Nephron progenitor cell (in vitro differentiated cells): Measurements from ENCODE around the gene UBE2Q1.
A peak's percentile ranks its signal among the peaks of the same experiment; 100 is the strongest.

Source experiments
- DNase-seq: peaks from one replicate; pipeline ENCODE4 v3.0.0; 2021
- H3K27ac Mint-ChIP-seq: 2 replicates; pipeline ENCODE4 v1.8.0; 2021; ENCODE audit warnings: mild to moderate bottlenecking, moderate library complexity, mixed read lengths
- H3K27me3 Mint-ChIP-seq: 2 replicates; pipeline ENCODE4 v1.8.0; 2021; ENCODE audit warnings: mild to moderate bottlenecking, low read depth, mixed read lengths; ENCODE audit not compliant: poor library complexity
- H3K36me3 Mint-ChIP-seq: 2 replicates; pipeline ENCODE4 v1.8.0; 2021; ENCODE audit warnings: low read depth, mixed read lengths
- H3K4me1 Mint-ChIP-seq: 2 replicates; pipeline ENCODE4 v1.8.0; 2021; ENCODE audit warnings: mixed read lengths
- H3K4me3 Mint-ChIP-seq: 2 replicates; pipeline ENCODE4 v1.8.0; 2021; ENCODE audit warnings: mild to moderate bottlenecking, moderate library complexity, mixed read lengths
- H3K9me3 Mint-ChIP-seq: 2 replicates; pipeline ENCODE4 v1.8.0; 2021; ENCODE audit warnings: mild to moderate bottlenecking, moderate library complexity, mixed read lengths
- TF ChIP-seq, protein P1 (sequence below): fragments of 200-600 bp; sonication (generic); IDR thresholded peaks from 2 replicates; pipeline ENCODE4 v1.5.0; 2021; ENCODE audit warnings: antibody characterized with exemption

The UBE2Q1 gene

GRCh38 chr1:154575147-154575927, 16.9 kb upstream of the UBE2Q1 start:
- Mint-ChIP-seq H3K27ac (peak overlapping the region; percentile 22), H3K36me3 (peaks cover 5% of the 10 kb centered on the region), H3K9me3 (no peaks in the 10 kb centered on the region), H3K4me3 (no peak overlapping the region), H3K4me1 (peaks cover 38% of the 10 kb centered on the region), H3K27me3 (peaks cover 16% of the 10 kb centered on the region)
- no peak for DNase-seq
- TF ChIP-seq, protein P1, sequence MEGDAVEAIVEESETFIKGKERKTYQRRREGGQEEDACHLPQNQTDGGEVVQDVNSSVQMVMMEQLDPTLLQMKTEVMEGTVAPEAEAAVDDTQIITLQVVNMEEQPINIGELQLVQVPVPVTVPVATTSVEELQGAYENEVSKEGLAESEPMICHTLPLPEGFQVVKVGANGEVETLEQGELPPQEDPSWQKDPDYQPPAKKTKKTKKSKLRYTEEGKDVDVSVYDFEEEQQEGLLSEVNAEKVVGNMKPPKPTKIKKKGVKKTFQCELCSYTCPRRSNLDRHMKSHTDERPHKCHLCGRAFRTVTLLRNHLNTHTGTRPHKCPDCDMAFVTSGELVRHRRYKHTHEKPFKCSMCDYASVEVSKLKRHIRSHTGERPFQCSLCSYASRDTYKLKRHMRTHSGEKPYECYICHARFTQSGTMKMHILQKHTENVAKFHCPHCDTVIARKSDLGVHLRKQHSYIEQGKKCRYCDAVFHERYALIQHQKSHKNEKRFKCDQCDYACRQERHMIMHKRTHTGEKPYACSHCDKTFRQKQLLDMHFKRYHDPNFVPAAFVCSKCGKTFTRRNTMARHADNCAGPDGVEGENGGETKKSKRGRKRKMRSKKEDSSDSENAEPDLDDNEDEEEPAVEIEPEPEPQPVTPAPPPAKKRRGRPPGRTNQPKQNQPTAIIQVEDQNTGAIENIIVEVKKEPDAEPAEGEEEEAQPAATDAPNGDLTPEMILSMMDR: no peak

DNA sequence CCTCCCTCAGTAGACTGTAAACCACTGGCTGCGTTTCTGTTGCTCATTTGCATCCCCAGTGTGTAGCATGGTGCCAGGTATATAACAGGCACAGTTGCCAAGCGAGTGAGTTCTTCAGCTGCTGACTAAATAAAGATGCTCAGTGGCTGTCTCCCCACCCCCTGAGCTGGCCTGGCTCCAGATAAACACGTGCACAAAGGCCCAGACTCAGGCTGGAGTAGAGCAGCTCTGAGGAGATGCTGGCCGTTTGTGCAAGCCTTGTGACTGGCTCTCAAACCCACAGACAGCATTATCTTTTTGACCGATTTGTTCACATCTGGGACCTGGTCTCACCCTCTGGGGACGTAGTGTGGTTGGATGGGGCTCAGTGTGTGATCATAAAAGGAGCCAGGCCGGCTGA, 16.3 kb upstream of the UBE2Q1 start:
- peaks cover 21% of the 10 kb centered on the region for H3K27me3 Mint-ChIP-seq
- TF ChIP-seq, protein P1: no peak
- peaks cover 4% of the 10 kb centered on the region for H3K36me3 Mint-ChIP-seq
- DNase-seq: no peak
- no peaks in the 10 kb centered on the region for H3K9me3 Mint-ChIP-seq
- H3K4me3 Mint-ChIP-seq: no peak overlapping the region
- H3K4me1 Mint-ChIP-seq: peaks cover 38% of the 10 kb centered on the region
- H3K27ac Mint-ChIP-seq: peak overlapping the region; percentile 0

DNA sequence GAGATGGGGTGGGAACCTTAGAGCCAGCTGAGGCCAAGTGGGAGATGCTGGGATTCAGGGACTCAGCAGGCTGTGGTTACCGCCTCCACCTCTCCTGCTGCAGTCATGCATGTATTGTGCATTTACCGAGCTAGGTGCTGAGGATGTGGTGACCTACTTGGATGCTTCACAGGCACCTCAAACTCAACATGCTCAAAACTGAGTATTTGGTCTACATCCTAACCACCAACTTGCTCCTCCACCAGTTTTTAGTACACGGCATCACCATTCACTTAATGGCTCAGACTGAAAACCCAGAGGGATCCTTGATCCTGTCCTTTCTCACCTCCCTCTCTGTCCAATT, 14.7 kb upstream of the UBE2Q1 start:
- peaks cover 37% of the 10 kb centered on the region for H3K27me3 Mint-ChIP-seq
- H3K4me1 Mint-ChIP-seq: peaks cover 38% of the 10 kb centered on the region
- no peaks in the 10 kb centered on the region for H3K9me3 Mint-ChIP-seq
- no peak overlapping the region for H3K4me3 Mint-ChIP-seq
- no peak for DNase-seq
- TF ChIP-seq, protein P1: no peak
- H3K27ac Mint-ChIP-seq: peak overlapping the region; percentile 80
- no peaks in the 10 kb centered on the region for H3K36me3 Mint-ChIP-seq

DNA sequence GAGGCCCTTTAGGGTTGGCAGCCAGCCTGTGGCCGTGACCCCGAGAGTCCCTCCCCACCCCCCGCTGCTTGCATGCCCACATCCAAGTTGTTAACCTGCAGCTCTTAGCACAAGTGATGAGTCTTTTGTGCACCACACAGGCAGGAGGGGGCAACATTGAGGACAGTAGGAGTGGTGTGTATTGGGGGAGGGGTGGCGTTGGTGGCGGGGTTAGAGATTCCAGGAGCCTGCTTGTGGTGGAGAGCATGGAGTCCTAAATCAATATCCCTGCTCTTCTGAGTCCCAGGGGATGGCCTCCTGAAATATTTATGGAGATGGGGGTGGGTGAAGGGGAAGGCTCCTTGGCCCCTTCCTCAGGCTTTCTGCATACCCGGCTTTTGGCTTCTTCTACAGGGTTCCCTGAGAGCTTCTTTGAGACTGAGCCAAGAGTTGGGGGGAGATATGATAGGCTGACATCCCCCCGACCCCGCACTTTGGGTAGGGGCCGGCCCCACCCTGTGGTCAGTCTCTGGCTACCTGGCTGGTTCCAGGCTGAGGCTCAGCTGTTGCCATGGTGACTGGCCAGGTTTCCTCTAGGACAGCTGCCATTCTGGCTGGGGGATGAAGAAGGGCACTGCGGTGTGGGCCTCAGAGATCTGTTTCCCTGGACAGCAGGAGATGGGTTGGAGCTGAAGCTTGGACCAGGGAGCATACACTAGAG, 14.2 kb upstream of the UBE2Q1 start:
- DNase-seq: peak; percentile 33
- H3K36me3 Mint-ChIP-seq: no peaks in the 10 kb centered on the region
- no peak overlapping the region for H3K27ac Mint-ChIP-seq
- no peaks in the 10 kb centered on the region for H3K9me3 Mint-ChIP-seq
- H3K4me3 Mint-ChIP-seq: no peak overlapping the region
- TF ChIP-seq, protein P1: no peak
- peaks cover 42% of the 10 kb centered on the region for H3K27me3 Mint-ChIP-seq
- H3K4me1 Mint-ChIP-seq: peaks cover 44% of the 10 kb centered on the region

- Mint-ChIP-seq H3K27me3 (peaks cover 49% of the 10 kb centered on the region), H3K4me1 (peaks cover 48% of the 10 kb centered on the region), H3K9me3 (peaks cover 3% of the 10 kb centered on the region), H3K4me3 (no peak overlapping the region), H3K36me3 (no peaks in the 10 kb centered on the region), H3K27ac (no peak overlapping the region)
- no peak for DNase-seq
- TF ChIP-seq, protein P1: no peak
These were observed 13.5 kb upstream of the UBE2Q1 start for GRCh38 chr1:154571964-154572288.
